Activated CD4-positive, alpha-beta T cell treated with anti-CD3 and anti-CD28 coated beads, Interleukin-2, amount 10 ng/mL, durations not matched to agents 7 days and 5 days (primary cell): ENCODE measurements around the gene RAB11FIP3. TPM values are rescaled to one million over a fixed set of nuclear protein-coding genes. Genes with fewer than 3 reads are reported as not detected.

Experiments
- CTCF ChIA-PET: fragments of 350-600 bp; sonication (Branson Sonifier 250); formaldehyde crosslinking; loops from one replicate; lab custom pipeline; 2021; ENCODE audit warnings: antibody characterized with exemption; lab: Charles Lee
- POLR2A ChIA-PET: fragments of 350-600 bp; sonication (Branson Sonifier 250); formaldehyde crosslinking; loops from one replicate; lab custom pipeline; 2021; ENCODE audit warnings: antibody characterized with exemption; lab: Charles Lee
- DNase-seq: peaks from one replicate; pipeline ENCODE4 v3.0.0-alpha.2; 2020
- H3K27ac Mint-ChIP-seq: one replicate; pipeline ENCODE4 v1.8.0; 2021; ENCODE audit warnings: mild to moderate bottlenecking, moderate library complexity, mixed read lengths
- H3K27me3 Mint-ChIP-seq: one replicate; pipeline ENCODE4 v1.8.0; 2021; ENCODE audit warnings: mixed read lengths
- H3K36me3 Mint-ChIP-seq: one replicate; pipeline ENCODE4 v1.8.0; 2021; ENCODE audit warnings: low read depth, mixed read lengths
- H3K4me1 Mint-ChIP-seq: one replicate; pipeline ENCODE4 v1.8.0; 2021; ENCODE audit warnings: mixed read lengths
- H3K4me3 Mint-ChIP-seq: one replicate; pipeline ENCODE4 v1.8.0; 2021; ENCODE audit warnings: mild to moderate bottlenecking, moderate library complexity, mixed read lengths
- H3K9me3 Mint-ChIP-seq: one replicate; pipeline ENCODE4 v1.8.0; 2021; ENCODE audit warnings: mixed read lengths
- total RNA-seq, 2 experiments: library from RNA; stranded (reverse); gene quantifications; one replicate each; pipeline ENCODE4 v1.2.3, GENCODE V29; 2021

Gene RAB11FIP3
- total RNA-seq, 2 experiments from 2014 or later = 22.7 to 26.0 TPM

DNA sequence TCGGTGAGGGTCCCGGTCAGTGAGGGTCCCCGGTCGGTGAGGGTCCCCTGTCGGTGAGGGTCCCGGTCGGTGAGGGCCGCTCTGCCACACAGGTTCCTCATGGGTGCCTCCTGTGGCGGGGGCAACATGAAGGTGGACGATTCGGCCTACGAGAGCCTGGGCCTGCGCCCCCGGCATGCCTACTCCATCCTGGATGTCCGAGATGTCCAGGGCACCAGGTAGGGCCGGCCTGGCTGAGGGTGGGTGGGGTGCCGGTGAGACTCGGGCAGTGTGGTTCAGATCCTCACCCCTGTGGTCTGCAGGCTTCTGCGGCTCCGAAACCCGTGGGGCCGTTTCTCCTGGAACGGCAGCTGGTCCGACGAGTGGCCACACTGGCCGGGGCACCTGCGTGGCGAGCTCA lies 125.8 kb downstream of the RAB11FIP3 start:
- no peaks in the 10 kb centered on the region for H3K36me3 Mint-ChIP-seq
- ChIA-PET CTCF (no interaction called here), POLR2A (no interaction called here)
- no peaks in the 10 kb centered on the region for H3K9me3 Mint-ChIP-seq
- H3K4me3 Mint-ChIP-seq = no peak overlapping the region
- no peaks in the 10 kb centered on the region for H3K27me3 Mint-ChIP-seq
- no peak for DNase-seq
- H3K4me1 Mint-ChIP-seq = no peaks in the 10 kb centered on the region
- no peak overlapping the region for H3K27ac Mint-ChIP-seq

DNA sequence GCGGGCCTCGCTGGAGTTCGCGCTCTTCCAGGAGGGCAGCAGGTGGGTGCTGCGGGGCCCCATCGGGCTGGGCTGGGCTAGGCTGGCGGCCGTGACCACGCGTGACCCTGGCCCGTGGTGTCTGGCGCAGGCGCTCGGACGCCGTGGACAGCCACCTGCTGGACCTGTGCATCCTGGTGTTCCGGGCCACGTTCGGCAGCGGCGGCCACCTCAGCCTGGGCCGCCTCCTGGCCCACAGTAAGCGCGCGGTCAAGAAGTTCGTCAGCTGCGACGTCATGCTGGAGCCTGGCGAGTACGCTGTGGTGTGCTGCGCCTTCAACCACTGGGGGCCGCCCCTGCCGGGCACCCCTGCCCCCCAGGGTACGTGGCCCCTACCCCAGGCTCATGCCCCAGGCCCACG lies 126.7 kb downstream of the RAB11FIP3 start:
- CTCF ChIA-PET = no interaction called here
- no peaks in the 10 kb centered on the region for H3K27me3 Mint-ChIP-seq
- H3K9me3 Mint-ChIP-seq = no peaks in the 10 kb centered on the region
- no peak for DNase-seq
- POLR2A ChIA-PET = no interaction called here
- no peak overlapping the region for H3K4me3 Mint-ChIP-seq
- H3K4me1 Mint-ChIP-seq = no peaks in the 10 kb centered on the region
- no peak overlapping the region for H3K27ac Mint-ChIP-seq
- no peaks in the 10 kb centered on the region for H3K36me3 Mint-ChIP-seq

DNA sequence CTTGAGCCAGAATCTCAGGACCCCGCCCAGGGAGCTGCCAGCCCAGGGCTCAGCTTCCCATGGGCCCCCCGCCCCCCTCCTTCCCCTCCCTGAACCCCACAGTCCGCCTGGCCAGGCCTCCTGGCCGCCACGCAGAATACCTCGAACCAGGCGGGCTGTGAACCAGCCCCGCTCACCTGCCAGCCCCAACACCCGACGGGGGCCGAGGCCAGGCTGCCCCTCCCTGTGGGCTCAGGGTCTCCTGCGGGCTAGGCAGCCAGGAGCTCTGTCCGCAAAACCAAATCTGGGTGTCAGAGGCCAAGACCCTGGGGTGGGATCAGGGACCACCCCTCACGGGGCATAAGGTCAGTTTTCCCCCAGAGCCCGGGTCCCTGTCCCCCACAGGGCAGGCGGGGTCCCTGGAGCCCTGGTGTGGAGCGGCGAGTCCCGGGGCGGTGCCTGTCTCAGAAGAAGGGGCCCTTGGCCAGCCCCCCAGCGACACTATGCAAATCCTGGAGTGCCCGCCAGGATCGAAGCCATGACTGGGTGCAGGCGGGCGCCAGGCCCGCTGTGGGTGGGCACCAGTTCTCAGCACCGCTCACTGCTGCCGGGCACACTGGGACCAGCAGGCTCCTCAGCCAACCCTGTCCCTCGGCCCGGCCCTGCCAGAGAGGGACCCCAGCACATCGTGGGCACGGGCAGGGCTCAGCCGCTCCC lies 128.3 kb downstream of the RAB11FIP3 start:
- no peak overlapping the region for H3K27ac Mint-ChIP-seq
- H3K36me3 Mint-ChIP-seq = no peaks in the 10 kb centered on the region
- CTCF ChIA-PET = no interaction called here
- no peaks in the 10 kb centered on the region for H3K9me3 Mint-ChIP-seq
- no peak overlapping the region for H3K4me3 Mint-ChIP-seq
- H3K27me3 Mint-ChIP-seq = peaks cover 4% of the 10 kb centered on the region
- no peak for DNase-seq
- H3K4me1 Mint-ChIP-seq = no peaks in the 10 kb centered on the region
- POLR2A ChIA-PET = no interaction called here

DNA sequence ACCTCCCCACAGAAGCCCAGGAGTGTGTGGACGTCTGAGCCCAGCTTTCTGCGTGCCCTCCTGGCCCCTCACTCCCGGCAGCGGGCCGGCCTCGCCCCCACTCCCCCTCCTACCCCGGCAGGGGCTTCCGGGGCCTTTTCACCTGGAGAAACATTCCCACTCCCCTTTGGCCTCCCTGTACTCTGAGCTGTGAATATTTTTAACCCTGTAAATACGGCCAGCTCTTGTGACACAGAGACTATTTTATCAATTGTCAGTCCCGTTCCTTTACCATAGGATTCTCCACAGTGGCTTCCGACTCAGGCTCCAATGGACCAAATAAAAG lies 128.8 kb downstream of the RAB11FIP3 start:
- H3K4me3 Mint-ChIP-seq = no peak overlapping the region
- no peaks in the 10 kb centered on the region for H3K4me1 Mint-ChIP-seq
- peaks cover 4% of the 10 kb centered on the region for H3K27me3 Mint-ChIP-seq
- ChIA-PET CTCF (no interaction called here), POLR2A (no interaction called here)
- no peaks in the 10 kb centered on the region for H3K9me3 Mint-ChIP-seq
- H3K27ac Mint-ChIP-seq = no peak overlapping the region
- DNase-seq = no peak
- H3K36me3 Mint-ChIP-seq = no peaks in the 10 kb centered on the region

DNA sequence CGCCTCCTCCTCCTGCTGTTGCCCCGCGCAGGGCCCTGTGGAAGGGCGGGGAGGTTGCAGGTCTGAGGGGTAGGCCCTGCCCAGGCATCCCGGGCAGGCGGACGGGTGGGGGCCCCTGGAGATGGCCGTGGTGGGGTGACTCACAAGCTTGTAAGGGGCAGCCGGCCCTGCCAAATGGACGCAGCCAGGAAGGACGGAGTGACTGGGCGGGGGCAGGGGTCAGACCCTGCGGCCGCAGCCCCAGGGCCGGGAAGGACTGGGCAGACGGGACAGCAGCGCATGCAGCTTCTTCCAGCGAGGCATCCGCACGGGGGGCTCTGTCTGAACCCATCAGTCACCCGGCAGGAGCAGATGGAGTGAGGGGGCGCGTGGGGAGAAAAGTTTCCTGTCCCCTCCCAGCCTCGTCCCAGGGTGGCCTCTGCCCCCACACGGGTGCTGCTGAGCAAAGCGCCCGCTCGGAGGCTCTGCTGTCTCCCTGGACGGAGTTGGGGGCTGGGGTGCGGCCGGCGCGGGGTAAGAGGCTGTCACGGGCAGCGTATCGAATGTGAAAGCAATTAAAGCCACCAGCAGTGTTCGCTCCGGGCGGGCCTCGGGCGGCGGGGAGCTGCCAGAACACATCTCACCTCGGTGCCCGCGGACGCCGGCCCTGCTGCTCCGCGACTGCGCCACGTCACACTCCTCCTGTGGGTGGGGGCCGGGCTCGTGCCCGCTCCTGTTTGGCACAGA lies 129.4 kb downstream of the RAB11FIP3 start:
- no peak overlapping the region for H3K27ac Mint-ChIP-seq
- POLR2A ChIA-PET = no interaction called here
- no peaks in the 10 kb centered on the region for H3K4me1 Mint-ChIP-seq
- no peaks in the 10 kb centered on the region for H3K9me3 Mint-ChIP-seq
- CTCF ChIA-PET = no interaction called here
- peaks cover 7% of the 10 kb centered on the region for H3K27me3 Mint-ChIP-seq
- DNase-seq = no peak
- H3K4me3 Mint-ChIP-seq = no peak overlapping the region
- no peaks in the 10 kb centered on the region for H3K36me3 Mint-ChIP-seq

DNA sequence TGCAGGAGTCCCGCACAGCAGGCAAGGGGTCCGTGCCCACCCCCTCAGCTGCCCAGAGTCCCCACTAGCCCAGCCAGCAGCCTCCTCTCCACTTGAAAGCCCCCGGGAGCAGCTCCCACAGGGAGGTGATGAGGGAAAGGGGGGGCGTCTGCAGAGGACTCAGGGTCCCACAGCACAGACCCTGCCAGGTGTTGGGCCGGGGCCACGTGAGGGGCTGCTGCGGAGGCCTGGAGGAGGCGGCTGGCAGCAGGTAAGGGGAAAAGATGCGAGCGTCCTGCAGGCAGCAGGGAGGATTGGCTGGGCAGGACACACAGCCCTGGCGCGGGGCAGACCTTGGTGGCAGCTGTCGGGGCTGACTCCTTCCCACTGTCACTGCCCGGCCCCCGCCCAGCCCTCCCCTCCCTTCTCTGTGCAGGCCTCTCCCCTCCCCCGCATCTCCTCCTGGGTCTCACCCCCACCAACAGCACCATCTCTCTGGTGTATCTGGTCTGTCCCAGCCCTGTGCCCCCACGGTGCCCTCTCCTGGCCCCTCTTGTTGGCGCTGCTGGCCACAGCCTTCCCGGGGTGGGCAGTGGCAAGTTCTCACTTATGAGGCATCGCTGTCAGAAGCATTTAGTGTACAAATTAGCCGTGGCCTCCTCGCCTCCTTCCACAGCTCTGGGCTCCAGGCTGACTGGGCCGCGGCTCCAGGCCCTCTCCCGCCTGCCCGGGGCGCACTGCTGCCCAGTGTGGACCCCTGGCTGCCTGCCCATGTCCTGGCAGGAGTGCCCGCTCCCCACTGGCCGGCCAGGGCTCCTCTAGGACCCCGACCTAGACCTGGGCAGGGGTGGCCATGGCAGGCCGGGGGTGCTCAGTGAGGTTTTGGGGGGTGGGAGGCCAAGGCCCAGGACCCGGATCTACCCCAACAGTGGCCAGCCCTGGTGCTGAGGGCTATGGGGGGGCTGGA lies 130.4 kb downstream of the RAB11FIP3 start:
- H3K27me3 Mint-ChIP-seq = peaks cover 7% of the 10 kb centered on the region
- H3K36me3 Mint-ChIP-seq = no peaks in the 10 kb centered on the region
- CTCF ChIA-PET = no interaction called here
- no peaks in the 10 kb centered on the region for H3K4me1 Mint-ChIP-seq
- H3K27ac Mint-ChIP-seq = no peak overlapping the region
- POLR2A ChIA-PET = no interaction called here
- DNase-seq = no peak
- no peak overlapping the region for H3K4me3 Mint-ChIP-seq
- H3K9me3 Mint-ChIP-seq = no peaks in the 10 kb centered on the region

DNA sequence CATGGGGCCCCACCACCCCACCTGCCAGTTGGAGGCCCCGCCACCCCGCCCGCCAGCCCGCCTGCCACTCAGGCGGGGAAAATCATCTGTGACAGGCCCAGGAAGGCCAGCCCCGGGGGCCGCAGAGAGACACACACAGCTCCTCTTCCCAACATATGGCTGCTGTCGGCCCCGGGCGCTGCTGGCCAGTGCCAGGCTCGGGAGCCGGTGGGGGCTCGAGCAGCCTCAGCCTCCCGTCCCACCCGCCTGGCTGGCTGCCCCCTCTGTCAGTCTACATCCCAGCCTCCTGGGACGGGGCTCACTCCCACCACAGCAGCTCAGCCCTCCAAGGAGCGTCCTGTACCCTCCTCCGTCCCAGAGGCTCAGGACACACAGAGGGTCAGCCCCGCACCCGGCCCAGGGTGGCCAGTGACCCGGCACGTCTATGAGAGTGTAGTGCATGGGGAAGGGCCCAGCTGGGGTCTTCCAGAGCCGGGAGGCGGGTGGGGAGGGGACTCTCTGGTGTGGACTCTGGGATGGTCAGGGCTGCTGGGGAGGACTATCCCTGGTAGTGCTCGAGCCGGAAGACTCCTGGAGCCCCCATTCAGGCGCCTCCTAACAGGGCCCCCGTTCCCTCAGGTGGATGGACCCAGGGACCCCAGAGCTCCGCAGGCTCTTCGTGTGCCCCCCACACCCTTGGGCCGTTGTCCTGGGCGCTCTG lies 131.2 kb downstream of the RAB11FIP3 start:
- Mint-ChIP-seq H3K9me3 (no peaks in the 10 kb centered on the region), H3K4me1 (no peaks in the 10 kb centered on the region), H3K4me3 (no peak overlapping the region), H3K36me3 (no peaks in the 10 kb centered on the region), H3K27ac (no peak overlapping the region), H3K27me3 (peaks cover 7% of the 10 kb centered on the region)
- DNase-seq = no peak
- ChIA-PET CTCF (interaction anchor here (1.4 kb wide), 1 partner anchor 10 kb away, joined by 3 read pairs; the partner anchor contains the start of gene NHLRC4), POLR2A (no interaction called here)

DNA sequence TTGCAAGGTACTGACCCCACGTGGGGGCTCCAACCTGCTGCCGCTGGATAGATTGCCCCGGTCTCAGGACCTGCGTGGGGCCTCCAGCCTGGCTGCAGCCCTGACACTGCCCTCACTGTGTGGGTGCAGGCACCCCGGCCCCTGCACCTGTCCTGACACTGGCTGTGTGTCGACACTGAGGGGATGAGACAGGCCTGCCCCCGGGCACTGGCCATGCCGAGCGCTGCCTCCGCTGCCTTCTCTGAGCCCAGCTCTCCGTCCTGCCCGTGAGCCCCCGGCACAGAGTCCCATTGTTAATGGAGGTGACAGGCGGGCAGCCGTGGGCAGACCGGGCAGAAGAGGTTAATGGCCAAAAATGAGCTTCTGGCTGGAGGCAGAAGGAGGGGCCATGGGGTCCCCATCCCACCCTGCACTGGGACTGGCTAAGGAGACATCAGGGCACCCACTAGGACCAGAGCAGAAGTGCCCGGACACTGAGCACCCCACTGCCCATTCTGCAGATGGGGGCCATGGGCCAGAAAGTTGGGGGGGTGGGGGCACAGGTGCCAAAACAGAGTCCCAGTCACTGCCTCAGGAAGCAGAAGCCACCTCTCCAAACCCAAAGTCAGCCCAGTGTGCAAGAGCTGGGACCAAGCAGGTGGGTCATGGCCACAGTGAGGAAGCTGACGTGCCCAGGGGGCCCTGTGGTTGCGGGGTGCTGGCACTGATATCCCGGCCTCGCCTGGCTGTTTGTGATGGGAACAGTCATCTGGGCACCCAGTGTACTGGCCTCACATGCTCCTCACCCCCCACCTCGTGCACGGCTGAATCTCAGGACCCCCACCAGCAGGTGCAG lies 132.2 kb downstream of the RAB11FIP3 start:
- Mint-ChIP-seq H3K27me3 (peaks cover 12% of the 10 kb centered on the region), H3K36me3 (no peaks in the 10 kb centered on the region), H3K4me3 (no peak overlapping the region), H3K9me3 (no peaks in the 10 kb centered on the region), H3K27ac (no peak overlapping the region), H3K4me1 (no peaks in the 10 kb centered on the region)
- CTCF ChIA-PET = interaction anchor here (1.4 kb wide), 1 partner anchor 9 kb away, joined by 3 read pairs; the partner anchor contains the start of gene NHLRC4
- POLR2A ChIA-PET = no interaction called here
- no peak for DNase-seq

DNA sequence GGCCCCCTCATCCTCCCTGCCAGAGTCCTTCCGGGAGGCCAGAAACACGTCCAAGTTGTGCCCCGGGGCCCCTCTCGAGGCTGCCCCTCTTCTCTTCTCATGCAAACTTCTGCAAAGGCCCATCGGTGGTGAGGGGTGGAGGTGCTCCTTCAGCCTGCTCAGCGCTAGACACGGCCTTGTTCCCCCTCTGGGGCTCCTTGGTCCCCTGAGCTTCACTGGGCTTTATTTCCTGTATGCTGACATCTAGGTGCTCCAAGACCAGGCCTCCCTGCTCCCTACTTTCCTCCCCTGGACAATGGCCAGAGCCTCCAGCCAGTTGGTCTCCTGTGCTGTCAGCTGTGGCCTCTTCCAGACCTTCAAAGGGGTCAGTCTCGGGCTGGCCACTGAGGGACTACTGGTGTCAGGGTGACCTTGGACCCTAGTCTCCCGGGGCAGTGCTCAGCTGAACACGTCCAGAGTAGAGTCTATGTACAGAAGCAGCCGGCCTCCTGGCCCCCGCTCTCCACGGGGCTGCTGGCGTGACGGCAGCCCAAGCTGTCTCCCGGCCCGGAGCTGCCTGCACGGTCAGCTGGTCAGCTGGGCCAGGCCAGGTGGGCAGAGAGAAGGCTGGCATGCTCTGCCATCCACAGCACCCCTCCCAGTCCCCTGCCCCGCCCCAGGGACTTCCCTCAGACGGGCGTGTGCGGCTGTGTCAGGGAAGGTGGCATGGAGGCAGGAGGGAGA lies 133.0 kb downstream of the RAB11FIP3 start:
- no peak for DNase-seq
- Mint-ChIP-seq H3K4me3 (no peak overlapping the region), H3K36me3 (no peaks in the 10 kb centered on the region), H3K9me3 (no peaks in the 10 kb centered on the region), H3K27ac (peak overlapping the region; percentile 19), H3K27me3 (peaks cover 13% of the 10 kb centered on the region), H3K4me1 (no peaks in the 10 kb centered on the region)
- ChIA-PET CTCF (interaction anchor here (1.4 kb wide), 1 partner anchor 8 kb away, joined by 3 read pairs; the partner anchor contains the start of gene NHLRC4), POLR2A (no interaction called here)

DNA sequence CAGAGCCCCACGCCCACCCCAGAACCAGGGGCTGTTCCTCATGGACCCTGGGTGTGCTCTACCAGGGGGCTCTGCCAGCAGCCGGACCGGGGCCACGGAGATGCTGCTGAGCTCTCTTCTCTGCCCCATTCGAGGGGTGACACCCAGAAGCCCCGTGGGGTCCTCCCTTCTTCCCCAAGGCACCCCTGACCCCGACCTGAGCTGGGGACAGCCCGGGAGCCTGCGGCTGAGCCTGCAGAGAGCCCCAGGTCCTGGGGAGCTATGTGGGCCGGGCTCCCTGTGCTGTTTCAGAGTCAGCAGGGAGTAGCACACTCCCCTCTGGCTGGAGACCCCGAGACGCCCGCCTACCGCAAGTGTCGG lies 133.6 kb downstream of the RAB11FIP3 start:
- no peak overlapping the region for H3K27ac Mint-ChIP-seq
- DNase-seq = no peak
- CTCF ChIA-PET = no interaction called here
- H3K4me3 Mint-ChIP-seq = no peak overlapping the region
- H3K4me1 Mint-ChIP-seq = no peaks in the 10 kb centered on the region
- POLR2A ChIA-PET = no interaction called here
- H3K27me3 Mint-ChIP-seq = peaks cover 13% of the 10 kb centered on the region
- H3K9me3 Mint-ChIP-seq = no peaks in the 10 kb centered on the region
- no peaks in the 10 kb centered on the region for H3K36me3 Mint-ChIP-seq

DNA sequence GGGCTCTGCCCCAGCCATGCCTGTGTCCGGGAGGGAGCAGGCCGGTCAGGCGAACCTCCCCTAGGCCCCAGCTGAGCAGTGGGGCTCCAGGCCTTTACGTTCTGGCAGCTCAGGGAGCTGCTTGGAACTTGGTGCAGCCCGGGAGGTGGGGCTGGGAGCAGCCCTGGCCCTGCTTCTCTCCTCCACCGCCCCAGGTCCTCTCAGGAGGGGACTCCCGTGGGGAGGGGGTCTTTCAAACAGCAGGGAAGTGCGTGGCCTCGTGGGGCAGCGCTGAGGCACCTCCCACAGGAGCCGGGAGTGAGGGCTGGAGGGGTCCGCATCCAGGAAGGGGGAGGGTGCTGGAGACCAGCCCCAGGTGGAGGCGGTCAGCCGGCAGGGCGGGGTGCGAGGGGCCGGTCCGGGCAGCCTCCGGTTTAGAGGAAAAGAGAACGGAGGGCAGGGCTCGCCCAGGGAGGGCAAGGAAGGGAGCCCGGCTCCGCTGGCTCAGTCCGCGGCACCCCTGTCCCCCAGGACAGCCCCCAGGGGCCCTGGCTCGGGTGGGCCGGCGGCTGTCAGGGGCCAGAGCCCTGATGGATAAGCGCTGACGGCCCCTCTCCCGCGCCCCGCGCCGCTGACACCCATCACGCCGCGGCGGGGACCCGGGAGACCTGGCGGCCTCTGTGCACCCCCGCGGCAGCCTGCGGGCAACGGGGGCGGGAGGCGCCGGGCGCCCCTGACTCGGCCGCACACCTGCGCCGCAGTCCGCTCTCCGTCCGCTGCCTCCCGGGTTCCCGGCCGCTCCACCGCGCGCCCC lies 134.2 kb downstream of the RAB11FIP3 start:
- Mint-ChIP-seq H3K27me3 (peaks cover 13% of the 10 kb centered on the region), H3K4me1 (no peaks in the 10 kb centered on the region), H3K27ac (no peak overlapping the region), H3K9me3 (no peaks in the 10 kb centered on the region), H3K36me3 (no peaks in the 10 kb centered on the region), H3K4me3 (no peak overlapping the region)
- CTCF ChIA-PET = no interaction called here
- DNase-seq = no peak
- POLR2A ChIA-PET = no interaction called here
